MCF 10A (cell line): ENCODE measurements around the gene WDR27. TPM values are rescaled to one million over a fixed set of nuclear protein-coding genes. Genes with fewer than 3 reads are reported as not detected.

Experiments
- BruUV-seq: library from RNA; stranded (reverse); fragments of 400-500 nt; replicated peaks from 2 replicates; lab custom pipeline; 2021; lab: Mats Ljungman, UMichigan
- CTCF ChIA-PET: fragments of 300-600 bp; sonication (Branson Sonifier 250); formaldehyde crosslinking; extraction: SDS; loops from one replicate; lab custom pipeline; 2021; ENCODE audit warnings: antibody characterized with exemption, inconsistent platforms; lab: Yijun Ruan, JAX
- POLR2A ChIA-PET: fragments of 300-600, 350-650 bp; sonication (Branson Sonifier 250); formaldehyde crosslinking; extraction: SDS; loops from one replicate; lab custom pipeline; 2020; ENCODE audit warnings: antibody characterized with exemption, inconsistent platforms; lab: Yijun Ruan, JAX
- DNase-seq: peaks from one replicate; pipeline ENCODE4 v3.0.0-alpha.2; 2018; ENCODE audit not compliant: unreplicated experiment
- H3K27ac Mint-ChIP-seq: one replicate; pipeline ENCODE4 v1.8.0; 2022; ENCODE audit warnings: mild to moderate bottlenecking, low read depth, mixed read lengths; ENCODE audit not compliant: unreplicated experiment
- H3K27me3 Mint-ChIP-seq: one replicate; pipeline ENCODE4 v1.8.0; 2022; ENCODE audit warnings: mixed read lengths; ENCODE audit not compliant: insufficient read depth, unreplicated experiment
- H3K36me3 Mint-ChIP-seq: one replicate; pipeline ENCODE4 v1.8.0; 2022; ENCODE audit warnings: mild to moderate bottlenecking, moderate library complexity, mixed read lengths; ENCODE audit not compliant: insufficient read depth, unreplicated experiment
- H3K4me1 Mint-ChIP-seq: one replicate; pipeline ENCODE4 v1.8.0; 2022; ENCODE audit warnings: mixed read lengths; ENCODE audit not compliant: insufficient read depth, unreplicated experiment
- H3K4me3 Mint-ChIP-seq: one replicate; pipeline ENCODE4 v1.8.0; 2022; ENCODE audit warnings: mild to moderate bottlenecking, moderate library complexity, mixed read lengths; ENCODE audit not compliant: unreplicated experiment
- H3K9me3 Mint-ChIP-seq: one replicate; pipeline ENCODE4 v1.8.0; 2022; ENCODE audit warnings: mixed read lengths; ENCODE audit not compliant: unreplicated experiment
- CTCF ChIP-seq: fragments of 200-600 bp; IDR thresholded peaks from one replicate; pipeline ENCODE4 v1.8.0; 2022; ENCODE audit warnings: antibody characterized with exemption, mild to moderate bottlenecking; ENCODE audit not compliant: unreplicated experiment
- intact Hi-C: fragments of 100-400 bp; cut with micrococcal nuclease; formaldehyde crosslinking; loops from 2 replicates; pipeline ENCODE4 v1.14.1; 2022
- total RNA-seq: library from RNA; stranded (reverse); gene quantifications from 2 replicates; pipeline ENCODE4 v1.2.3, GENCODE V29; 2022

Gene WDR27
- total RNA-seq, 1 experiment from 2014 or later = 80.6 TPM

GRCh38 chr6:169625376-169625775, 76.5 kb downstream of the WDR27 start:
- Mint-ChIP-seq H3K9me3 (no peaks in the 10 kb centered on the region), H3K4me1 (peaks cover 15% of the 10 kb centered on the region), H3K36me3 (peaks cover 21% of the 10 kb centered on the region), H3K27ac (no peak overlapping the region), H3K27me3 (no peaks in the 10 kb centered on the region), H3K4me3 (no peak overlapping the region)
- intact Hi-C loops = no loop called here
- CTCF ChIA-PET = interaction anchor here (0.7 kb wide), 1 partner anchor 668 kb away, joined by 3 read pairs; no protein-coding TSS in a partner anchor
- no peak for TF ChIP-seq CTCF
- BruUV-seq = no TSS peak
- no peak for DNase-seq
- POLR2A ChIA-PET = no interaction called here

GRCh38 chr6:169624785-169625184, 77.0 kb downstream of the WDR27 start:
- ChIA-PET CTCF (interaction anchor here (0.6 kb wide), 1 partner anchor 73 kb away, joined by 4 read pairs; no protein-coding TSS in a partner anchor), POLR2A (no interaction called here)
- no peaks in the 10 kb centered on the region for H3K9me3 Mint-ChIP-seq
- no peaks in the 10 kb centered on the region for H3K27me3 Mint-ChIP-seq
- H3K4me1 Mint-ChIP-seq = peaks cover 18% of the 10 kb centered on the region
- TF ChIP-seq CTCF = no peak
- H3K36me3 Mint-ChIP-seq = peaks cover 21% of the 10 kb centered on the region
- H3K27ac Mint-ChIP-seq = no peak overlapping the region
- DNase-seq = no peak
- intact Hi-C loops = no loop called here
- H3K4me3 Mint-ChIP-seq = no peak overlapping the region
- no TSS peak for BruUV-seq

GRCh38 chr6:169623975-169624374, 77.9 kb downstream of the WDR27 start:
- H3K27ac Mint-ChIP-seq = no peak overlapping the region
- H3K4me3 Mint-ChIP-seq = no peak overlapping the region
- POLR2A ChIA-PET = no interaction called here
- no peak for DNase-seq
- H3K9me3 Mint-ChIP-seq = no peaks in the 10 kb centered on the region
- no TSS peak for BruUV-seq
- peaks cover 21% of the 10 kb centered on the region for H3K36me3 Mint-ChIP-seq
- CTCF ChIA-PET = no interaction called here
- TF ChIP-seq CTCF = no peak
- peaks cover 20% of the 10 kb centered on the region for H3K4me1 Mint-ChIP-seq
- intact Hi-C loops = no loop called here
- no peaks in the 10 kb centered on the region for H3K27me3 Mint-ChIP-seq

GRCh38 chr6:169623343-169623742, 78.5 kb downstream of the WDR27 start:
- BruUV-seq = no TSS peak
- Mint-ChIP-seq H3K27me3 (no peaks in the 10 kb centered on the region), H3K4me3 (no peak overlapping the region), H3K4me1 (peaks cover 25% of the 10 kb centered on the region), H3K36me3 (peaks cover 21% of the 10 kb centered on the region), H3K27ac (no peak overlapping the region), H3K9me3 (no peaks in the 10 kb centered on the region)
- POLR2A ChIA-PET = interaction anchor here (1.1 to 1.8 kb wide), 2 partner anchors 78 to 99 kb away, joined by 3 to 8 read pairs; partner anchors contain the start of genes C6orf120 and WDR27
- no peak for TF ChIP-seq CTCF
- DNase-seq = no peak
- intact Hi-C loops = no loop called here
- CTCF ChIA-PET = no interaction called here
